H9 (cell line): ENCODE results near the gene SLC2A9. TPM values are rescaled to one million over a fixed set of nuclear protein-coding genes. Genes with fewer than 3 reads are reported as not detected.

Experiments used
- DNase-seq: peaks from one replicate; pipeline ENCODE4 v3.0.0-alpha.2; 2017
- H2AFZ ChIP-seq: one replicate; pipeline ENCODE4 v1.6.1; 2013; ENCODE audit warnings: mild to moderate bottlenecking, low read length, control low read depth, moderate library complexity
- H2AK5ac ChIP-seq: 2 replicates; pipeline ENCODE4 v1.6.1; 2013; ENCODE audit warnings: low read length, control low read depth, mixed read lengths; ENCODE audit not compliant: insufficient read length
- H2BK120ac ChIP-seq: one replicate; pipeline ENCODE4 v1.6.1; 2013; ENCODE audit warnings: low read depth, mild to moderate bottlenecking, low read length, control low read depth, inconsistent platforms; ENCODE audit not compliant: poor library complexity, severe bottlenecking
- H2BK12ac ChIP-seq: 2 replicates; pipeline ENCODE4 v1.6.1; 2013; ENCODE audit warnings: low read length, control low read depth, mixed read lengths, low read depth; ENCODE audit not compliant: insufficient read length
- H2BK15ac ChIP-seq: 2 replicates; pipeline ENCODE4 v1.6.1; 2013; ENCODE audit warnings: low read depth, low read length, control low read depth
- H2BK20ac ChIP-seq: one replicate; pipeline ENCODE4 v1.6.1; 2013; ENCODE audit warnings: low read depth, mild to moderate bottlenecking, low read length, control low read depth, inconsistent platforms; ENCODE audit not compliant: poor library complexity, severe bottlenecking
- H2BK5ac ChIP-seq: 2 replicates; pipeline ENCODE4 v1.6.1; 2013; ENCODE audit warnings: low read length, control low read depth, mixed read lengths; ENCODE audit not compliant: insufficient read length
- H3K14ac ChIP-seq: 2 replicates; pipeline ENCODE4 v1.6.1; 2013; ENCODE audit warnings: low read length, control low read depth; ENCODE audit not compliant: insufficient read depth
- H3K18ac ChIP-seq: 2 replicates; pipeline ENCODE4 v1.6.1; 2013; ENCODE audit warnings: low read depth, mild to moderate bottlenecking, mixed read lengths, low read length, control low read depth; ENCODE audit not compliant: insufficient read length
- H3K23ac ChIP-seq: 2 replicates; pipeline ENCODE4 v1.6.1; 2013; ENCODE audit warnings: low read length, control low read depth, mixed read lengths, low read depth; ENCODE audit not compliant: insufficient read length
- H3K23me2 ChIP-seq: 2 replicates; pipeline ENCODE4 v1.6.1; 2013; ENCODE audit warnings: low read depth, mild to moderate bottlenecking, mixed read lengths, low read length, control low read depth; ENCODE audit not compliant: insufficient read length, poor library complexity, severe bottlenecking
- H3K27ac ChIP-seq: 2 replicates; pipeline ENCODE4 v1.5.1; 2013; ENCODE audit warnings: low read length, control low read depth, mixed read lengths, low read depth; ENCODE audit not compliant: insufficient read length
- H3K27me3 ChIP-seq: 2 replicates; pipeline ENCODE4 v1.6.1; 2013; ENCODE audit warnings: low read length, control low read depth, inconsistent platforms; ENCODE audit not compliant: insufficient read depth
- H3K4ac ChIP-seq: 2 replicates; pipeline ENCODE4 v1.6.1; 2013; ENCODE audit warnings: low read depth, mild to moderate bottlenecking, control low read depth, inconsistent platforms, low read length, moderate library complexity
- H3K4me1 ChIP-seq: 2 replicates; pipeline ENCODE4 v1.6.1; 2013; ENCODE audit warnings: low read length, control low read depth, inconsistent platforms; ENCODE audit not compliant: insufficient read depth
- H3K4me2 ChIP-seq: 2 replicates; pipeline ENCODE4 v1.6.1; 2013; ENCODE audit warnings: low read length, control low read depth, mixed read lengths; ENCODE audit not compliant: insufficient read length, insufficient read depth
- H3K56ac ChIP-seq: 2 replicates; pipeline ENCODE4 v1.6.1; 2013; ENCODE audit warnings: low read depth, mild to moderate bottlenecking, mixed read lengths, low read length, control low read depth; ENCODE audit not compliant: insufficient read length
- H3K79me1 ChIP-seq: 2 replicates; pipeline ENCODE4 v1.6.1; 2013; ENCODE audit warnings: low read depth, mild to moderate bottlenecking, moderate library complexity, low read length, control low read depth, inconsistent platforms; ENCODE audit not compliant: insufficient read depth, poor library complexity, severe bottlenecking
- H3K79me2 ChIP-seq: 2 replicates; pipeline ENCODE4 v1.6.1; 2013; ENCODE audit warnings: low read length, control low read depth, inconsistent platforms; ENCODE audit not compliant: insufficient read depth
- H3K9ac ChIP-seq: 2 replicates; pipeline ENCODE4 v1.6.1; 2013; ENCODE audit warnings: low read length, control low read depth, mixed read lengths; ENCODE audit not compliant: insufficient read length; ENCODE audit errors: extremely low read depth
- H3K9me3 ChIP-seq: one replicate; pipeline ENCODE4 v1.6.1; 2013; ENCODE audit warnings: low read depth, low read length, inconsistent platforms; ENCODE audit not compliant: control insufficient read depth
- H3T11ph ChIP-seq: one replicate; pipeline ENCODE4 v1.6.1; 2013; ENCODE audit warnings: mild to moderate bottlenecking, low read length, control low read depth, inconsistent platforms
- H4K20me1 ChIP-seq: one replicate; pipeline ENCODE4 v1.6.1; 2013; ENCODE audit not compliant: control insufficient read depth, insufficient read length, insufficient read depth
- H4K5ac ChIP-seq: 2 replicates; pipeline ENCODE4 v1.6.1; 2013; ENCODE audit warnings: low read depth, mild to moderate bottlenecking, mixed read lengths, low read length, control low read depth; ENCODE audit not compliant: insufficient read length
- H4K8ac ChIP-seq: replicated peaks from 2 replicates; pipeline ENCODE4 v1.6.1; 2013; ENCODE audit warnings: low read length, control low read depth, mixed read lengths, low read depth; ENCODE audit not compliant: insufficient read length
- H4K91ac ChIP-seq: 2 replicates; pipeline ENCODE4 v1.6.1; 2013; ENCODE audit warnings: low read depth, mild to moderate bottlenecking, moderate library complexity, mixed read lengths, low read length, control low read depth; ENCODE audit not compliant: insufficient read length
- H3K27ac Mint-ChIP-seq, 3 experiments: 2 replicates in 2 of 3; 3 replicates in 1 of 3; pipeline ENCODE4 v1.8.0; 2020 to 2021; ENCODE audit warnings: mixed read lengths in 3 of 3, mild to moderate bottlenecking in 1 of 3, moderate library complexity in 1 of 3
- H3K27me3 Mint-ChIP-seq: 2 replicates; pipeline ENCODE4 v1.8.0; 2021; ENCODE audit warnings: low read depth, mild to moderate bottlenecking, moderate library complexity, mixed read lengths
- H3K36me3 Mint-ChIP-seq, 3 experiments: 2 replicates in 2 of 3; 3 replicates in 1 of 3; pipeline ENCODE4 v1.8.0; 2020 to 2021; ENCODE audit warnings: low read depth in 3 of 3, mixed read lengths in 3 of 3; ENCODE audit not compliant: insufficient read depth in 1 of 3
- H3K4me1 Mint-ChIP-seq, 2 experiments: 2 replicates each; pipeline ENCODE4 v1.8.0; 2020; ENCODE audit warnings: mixed read lengths in 2 of 2
- H3K4me3 Mint-ChIP-seq, 2 experiments: 2 replicates in 1 of 2; 3 replicates in 1 of 2; pipeline ENCODE4 v1.8.0; 2020 to 2021; ENCODE audit warnings: mild to moderate bottlenecking in 2 of 2, mixed read lengths in 2 of 2, moderate library complexity in 1 of 2
- H3K9me3 Mint-ChIP-seq, 2 experiments: 2 replicates in 1 of 2; 3 replicates in 1 of 2; pipeline ENCODE4 v1.8.0; 2020; ENCODE audit warnings: mild to moderate bottlenecking in 2 of 2, mixed read lengths in 2 of 2, moderate library complexity in 1 of 2
- CTCF ChIP-seq: fragments of 200-600 bp; sonication (generic); conservative IDR thresholded peaks from 3 replicates; pipeline ENCODE4 v1.8.0; 2021; ENCODE audit warnings: antibody characterized with exemption, mild to moderate bottlenecking
- WGBS: extraction: QIAGEN DNeasy Blood & Tissue Kit; methylation state at CpG from one replicate; pipeline ENCODE4 v1.1.7; 2013; ENCODE audit warnings: missing lambda C conversion rate, low lambda C conversion rate, mixed read lengths; ENCODE audit not compliant: insufficient read length; ENCODE audit errors: extremely low coverage; 5-methylcytosine and 5-hydroxymethylcytosine counted together
- total RNA-seq: library from RNA; stranded (reverse); gene quantifications from 2 replicates; pipeline ENCODE4 v1.2.1, GENCODE V29; 2021

SLC2A9 gene
- total RNA-seq, 1 experiment from 2014 or later, result 0.79 TPM

GRCh38 chr4:10040049-10040892, 19.0 kb upstream of the SLC2A9 start:
- no peak overlapping the region for H4K5ac ChIP-seq
- H3K4ac ChIP-seq, result no peak overlapping the region
- no peak overlapping the region for H2BK120ac ChIP-seq
- no peak overlapping the region for H2BK15ac ChIP-seq
- H3K27ac ChIP-seq, result no peak overlapping the region
- no peaks in the 10 kb centered on the region for H3K4me1 ChIP-seq
- no peak overlapping the region for H2BK5ac ChIP-seq
- Mint-ChIP-seq H3K9me3 (peaks cover 9% of the 10 kb centered on the region in 2 experiments; a peak in 4 of 5 replicates), H3K27me3 (peaks cover 15% of the 10 kb centered on the region), H3K27ac (no peak overlapping the region), H3K4me1 (no peaks in the 10 kb centered on the region), H3K36me3 (peaks cover 0 to 8% (median 0%) of the 10 kb centered on the region in 3 experiments; a peak in 3 of 7 replicates), H3K4me3 (no peak overlapping the region)
- no peaks in the 10 kb centered on the region for H3K79me2 ChIP-seq
- no peak overlapping the region for H3K14ac ChIP-seq
- H3K27me3 ChIP-seq, result no peaks in the 10 kb centered on the region
- no peak overlapping the region for H3K23ac ChIP-seq
- DNase-seq, result no peak
- no peak overlapping the region for H3K18ac ChIP-seq
- no peak overlapping the region for H3T11ph ChIP-seq
- TF ChIP-seq CTCF, result no peak
- no peak overlapping the region for H3K56ac ChIP-seq
- no peaks in the 10 kb centered on the region for H4K20me1 ChIP-seq
- no peaks in the 10 kb centered on the region for H3K79me1 ChIP-seq
- no peaks in the 10 kb centered on the region for H3K9me3 ChIP-seq
- H2BK12ac ChIP-seq, result no peak overlapping the region
- H4K91ac ChIP-seq, result no peak overlapping the region
- no peak overlapping the region for H3K9ac ChIP-seq
- no peak overlapping the region for H2BK20ac ChIP-seq
- no peak overlapping the region for H4K8ac ChIP-seq
- no peak overlapping the region for H2AK5ac ChIP-seq
- WGBS, result no CpG with 5 or more reads among the region's 10 CpGs
- H2AFZ ChIP-seq, result no peak overlapping the region
- no peak overlapping the region for H3K4me2 ChIP-seq
- no peaks in the 10 kb centered on the region for H3K23me2 ChIP-seq
